ENCODE data around the gene STEAP3.

The STEAP3 gene

DNA sequence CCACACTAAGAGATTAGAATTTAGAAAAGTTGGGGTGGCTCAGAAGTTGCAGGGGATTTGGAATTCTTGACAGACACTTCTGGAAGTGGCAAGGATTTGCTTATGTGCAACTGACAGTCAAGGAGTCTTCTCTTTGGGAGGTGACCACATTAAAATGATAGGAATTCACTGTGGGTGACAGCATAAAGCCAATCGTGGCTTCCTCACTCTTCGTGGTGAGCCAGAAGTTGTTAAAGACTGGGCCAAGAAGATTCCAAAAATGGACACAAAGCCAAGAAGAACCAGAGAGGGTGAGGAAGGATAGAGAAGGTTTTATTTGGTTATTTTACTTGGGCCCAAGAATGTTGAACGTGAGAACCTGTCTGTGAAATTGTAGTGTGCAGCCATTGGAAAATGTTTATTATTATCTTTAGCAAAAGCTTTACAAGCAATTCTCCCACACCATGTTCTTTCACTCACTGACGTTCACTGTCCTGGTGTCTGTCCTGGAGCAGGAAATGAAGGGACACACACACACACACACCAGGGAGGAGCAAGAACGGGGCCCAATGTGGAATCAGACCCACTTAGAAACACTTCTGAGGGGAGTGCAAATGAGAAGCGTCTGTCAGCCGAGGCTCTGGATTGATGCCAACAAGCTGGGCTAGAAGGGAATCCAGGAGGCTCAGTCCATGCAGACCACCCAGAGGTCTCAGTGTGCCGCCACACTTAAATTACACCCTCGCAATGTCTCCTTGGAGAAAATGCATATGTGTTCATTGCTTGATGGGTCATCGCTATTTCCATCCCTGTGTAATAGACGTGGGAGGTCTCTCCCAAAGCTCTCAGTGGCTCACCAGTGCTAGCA, 37.2 kb downstream of the STEAP3 start:
- Histone ChIP-seq H3K27ac (no peak overlapping the region), H3K9ac (no peak overlapping the region), H3K36me3 (ENCODE audit: control insufficient read depth, insufficient read depth, low read length) (no peaks in the 10 kb centered on the region), H3K27me3 (ENCODE audit: control insufficient read depth, insufficient read depth, low read length) (no peaks in the 10 kb centered on the region), H3K4me1 (peaks cover 4% of the 10 kb centered on the region), H3K4me3 (ENCODE audit: low read depth, low read length) (no peak overlapping the region), H3K9me3 (ENCODE audit: control insufficient read depth, low read length) (no peaks in the 10 kb centered on the region), H3K4me2 (ENCODE audit: low read length) (no peak overlapping the region), H2AFZ (no peak overlapping the region), H3K79me2 (no peaks in the 10 kb centered on the region)
- TF ChIP-seq, protein P1, sequence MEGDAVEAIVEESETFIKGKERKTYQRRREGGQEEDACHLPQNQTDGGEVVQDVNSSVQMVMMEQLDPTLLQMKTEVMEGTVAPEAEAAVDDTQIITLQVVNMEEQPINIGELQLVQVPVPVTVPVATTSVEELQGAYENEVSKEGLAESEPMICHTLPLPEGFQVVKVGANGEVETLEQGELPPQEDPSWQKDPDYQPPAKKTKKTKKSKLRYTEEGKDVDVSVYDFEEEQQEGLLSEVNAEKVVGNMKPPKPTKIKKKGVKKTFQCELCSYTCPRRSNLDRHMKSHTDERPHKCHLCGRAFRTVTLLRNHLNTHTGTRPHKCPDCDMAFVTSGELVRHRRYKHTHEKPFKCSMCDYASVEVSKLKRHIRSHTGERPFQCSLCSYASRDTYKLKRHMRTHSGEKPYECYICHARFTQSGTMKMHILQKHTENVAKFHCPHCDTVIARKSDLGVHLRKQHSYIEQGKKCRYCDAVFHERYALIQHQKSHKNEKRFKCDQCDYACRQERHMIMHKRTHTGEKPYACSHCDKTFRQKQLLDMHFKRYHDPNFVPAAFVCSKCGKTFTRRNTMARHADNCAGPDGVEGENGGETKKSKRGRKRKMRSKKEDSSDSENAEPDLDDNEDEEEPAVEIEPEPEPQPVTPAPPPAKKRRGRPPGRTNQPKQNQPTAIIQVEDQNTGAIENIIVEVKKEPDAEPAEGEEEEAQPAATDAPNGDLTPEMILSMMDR (IDR thresholded peaks at IDR 0.05), result no peak

DNA sequence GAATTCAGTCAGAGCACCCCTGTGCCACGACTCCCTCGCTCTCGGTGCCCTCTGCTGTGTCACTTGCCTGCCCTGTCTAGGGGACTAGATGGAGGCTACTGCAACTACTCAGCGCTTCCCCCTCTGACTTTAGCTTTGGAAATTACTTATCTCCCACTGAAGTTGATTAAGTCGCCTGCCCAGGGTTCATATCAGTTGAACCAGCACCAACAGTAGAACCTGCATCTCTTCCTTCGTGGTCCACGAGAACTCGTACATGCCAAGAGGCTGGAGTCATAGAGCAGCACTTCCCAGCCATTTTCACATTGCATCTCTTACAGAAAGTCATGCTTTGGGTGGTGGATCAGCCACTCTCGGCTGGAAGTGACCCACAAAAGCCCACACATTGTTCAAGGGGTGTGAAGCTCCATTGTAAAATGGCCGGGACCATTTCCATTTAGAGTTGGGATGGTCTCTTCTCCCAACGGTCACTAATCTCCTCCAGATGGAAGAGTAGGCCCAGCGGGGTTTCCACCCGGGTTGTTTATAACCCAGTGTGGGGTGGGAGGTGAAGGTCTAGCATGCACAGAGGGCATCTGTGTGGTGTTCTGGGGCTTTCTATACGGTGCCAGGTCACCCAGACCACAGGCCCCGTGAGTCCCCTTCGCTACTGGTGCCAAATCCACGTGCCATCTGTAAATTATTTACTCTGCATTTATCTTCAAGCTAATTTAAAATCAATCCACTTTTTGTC, 38.0 kb downstream of the STEAP3 start:
- no peaks in the 10 kb centered on the region for H3K36me3 ChIP-seq (ENCODE audit: control insufficient read depth, insufficient read depth, low read length)
- no peak overlapping the region for H3K9ac ChIP-seq
- peaks cover 4% of the 10 kb centered on the region for H3K4me1 ChIP-seq
- no peaks in the 10 kb centered on the region for H3K79me2 ChIP-seq
- H3K27me3 ChIP-seq (ENCODE audit: control insufficient read depth, insufficient read depth, low read length), result no peaks in the 10 kb centered on the region
- no peak overlapping the region for H3K4me3 ChIP-seq (ENCODE audit: low read depth, low read length)
- TF ChIP-seq, protein P1 (IDR thresholded peaks at IDR 0.05), result no peak
- H3K4me2 ChIP-seq (ENCODE audit: low read length), result no peak overlapping the region
- H3K9me3 ChIP-seq (ENCODE audit: control insufficient read depth, low read length), result no peaks in the 10 kb centered on the region
- H3K27ac ChIP-seq, result no peak overlapping the region
- H2AFZ ChIP-seq, result no peak overlapping the region

DNA sequence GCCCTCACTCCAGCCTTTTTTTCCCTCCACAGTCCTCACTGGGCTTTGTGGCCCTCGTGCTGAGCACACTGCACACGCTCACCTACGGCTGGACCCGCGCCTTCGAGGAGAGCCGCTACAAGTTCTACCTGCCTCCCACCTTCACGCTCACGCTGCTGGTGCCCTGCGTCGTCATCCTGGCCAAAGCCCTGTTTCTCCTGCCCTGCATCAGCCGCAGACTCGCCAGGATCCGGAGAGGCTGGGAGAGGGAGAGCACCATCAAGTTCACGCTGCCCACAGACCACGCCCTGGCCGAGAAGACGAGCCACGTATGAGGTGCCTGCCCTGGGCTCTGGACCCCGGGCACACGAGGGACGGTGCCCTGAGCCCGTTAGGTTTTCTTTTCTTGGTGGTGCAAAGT, 39.4 kb downstream of the STEAP3 start:
- Histone ChIP-seq H3K4me3 (ENCODE audit: low read depth, low read length) (no peak overlapping the region), H2AFZ (no peak overlapping the region), H3K4me1 (peaks cover 4% of the 10 kb centered on the region), H3K9me3 (ENCODE audit: control insufficient read depth, low read length) (no peaks in the 10 kb centered on the region), H3K36me3 (ENCODE audit: control insufficient read depth, insufficient read depth, low read length) (no peaks in the 10 kb centered on the region), H3K9ac (no peak overlapping the region), H3K27ac (no peak overlapping the region), H3K27me3 (ENCODE audit: control insufficient read depth, insufficient read depth, low read length) (no peaks in the 10 kb centered on the region), H3K79me2 (no peaks in the 10 kb centered on the region), H3K4me2 (ENCODE audit: low read length) (no peak overlapping the region)
- TF ChIP-seq, protein P1 (IDR thresholded peaks at IDR 0.05), result no peak

DNA sequence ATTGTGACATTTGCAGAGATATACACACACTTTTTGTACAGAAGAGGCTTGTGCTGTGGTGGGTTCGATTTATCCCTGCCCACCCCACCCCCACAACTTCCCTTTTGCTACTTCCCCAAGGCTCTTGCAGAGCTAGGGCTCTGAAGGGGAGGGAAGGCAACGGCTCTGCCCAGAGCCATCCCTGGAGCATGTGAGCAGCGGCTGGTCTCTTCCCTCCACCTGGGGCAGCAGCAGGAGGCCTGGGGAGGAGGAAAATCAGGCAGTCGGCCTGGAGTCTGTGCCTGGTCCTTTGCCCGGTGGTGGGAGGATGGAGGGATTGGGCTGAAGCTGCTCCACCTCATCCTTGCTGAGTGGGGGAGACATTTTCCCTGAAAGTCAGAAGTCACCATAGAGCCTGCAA, 40.0 kb downstream of the STEAP3 start:
- Histone ChIP-seq H3K4me1 (peaks cover 4% of the 10 kb centered on the region), H3K36me3 (ENCODE audit: control insufficient read depth, insufficient read depth, low read length) (no peaks in the 10 kb centered on the region), H3K79me2 (no peaks in the 10 kb centered on the region), H3K27me3 (ENCODE audit: control insufficient read depth, insufficient read depth, low read length) (no peaks in the 10 kb centered on the region), H3K9me3 (ENCODE audit: control insufficient read depth, low read length) (no peaks in the 10 kb centered on the region), H3K9ac (no peak overlapping the region), H2AFZ (no peak overlapping the region), H3K4me2 (ENCODE audit: low read length) (no peak overlapping the region), H3K4me3 (ENCODE audit: low read depth, low read length) (no peak overlapping the region), H3K27ac (no peak overlapping the region)
- TF ChIP-seq, protein P1 (IDR thresholded peaks at IDR 0.05), result no peak
